A673 (cell line): ENCODE measurements around the gene CYFIP2. TPM values are rescaled to one million over a fixed set of nuclear protein-coding genes. Genes with fewer than 3 reads are reported as not detected.

ENCODE experiments used
- BruUV-seq: library from RNA; stranded (reverse); fragments of 400-500 nt; replicated peaks from 2 replicates; lab custom pipeline; 2021; lab: Mats Ljungman, UMichigan
- CTCF ChIA-PET: fragments of 300-600 bp; sonication (Branson Sonifier 250); formaldehyde crosslinking; loops from one replicate; lab custom pipeline; 2022; ENCODE audit warnings: antibody characterized with exemption; lab: Charles Lee
- POLR2A ChIA-PET: fragments of 300-600 bp; sonication (Branson Sonifier 250); formaldehyde crosslinking; loops from one replicate; lab custom pipeline; 2022; ENCODE audit warnings: antibody characterized with exemption; ENCODE audit not compliant: low non-redundant PET; lab: Charles Lee
- DNase-seq: peaks from one replicate; pipeline ENCODE4 v3.0.0-alpha.2; 2015; ENCODE audit warnings: low spot score
- H3K27ac ChIP-seq: fragments of 200-600 bp; sonication (generic); 2 replicates; pipeline ENCODE4 v1.5.1; 2016; ENCODE audit warnings: mixed run types, low read depth, mild to moderate bottlenecking, mixed read lengths, antibody characterized with exemption, low read length; ENCODE audit not compliant: poor library complexity, severe bottlenecking
- H3K27me3 ChIP-seq: fragments of 200-600 bp; sonication (generic); replicated peaks from 2 replicates; pipeline ENCODE4 v1.6.1; 2017; ENCODE audit warnings: mixed run types, low read depth, mild to moderate bottlenecking, mixed read lengths, antibody characterized with exemption, low read length; ENCODE audit not compliant: insufficient read depth, poor library complexity
- H3K36me3 ChIP-seq: fragments of 200-600 bp; sonication (generic); 2 replicates; pipeline ENCODE4 v1.6.1; 2016; ENCODE audit warnings: mixed run types, mild to moderate bottlenecking, mixed read lengths, antibody characterized with exemption, low read length; ENCODE audit not compliant: insufficient read depth, poor library complexity, severe bottlenecking
- H3K4me1 ChIP-seq: fragments of 200-600 bp; sonication (generic); 2 replicates; pipeline ENCODE4 v1.6.1; 2017; ENCODE audit warnings: mixed run types, mild to moderate bottlenecking, mixed read lengths, antibody characterized with exemption, low read length; ENCODE audit not compliant: insufficient read depth, poor library complexity, severe bottlenecking
- H3K4me3 ChIP-seq: fragments of 200-600 bp; sonication (generic); 2 replicates; pipeline ENCODE4 v1.5.1; 2016; ENCODE audit warnings: low read depth, mixed run types, mild to moderate bottlenecking, mixed read lengths, low read length; ENCODE audit not compliant: poor library complexity, severe bottlenecking
- H3K9me3 ChIP-seq: fragments of 200-600 bp; sonication (generic); 2 replicates; pipeline ENCODE4 v1.6.1; 2016; ENCODE audit warnings: mixed run types, low read depth, mild to moderate bottlenecking, mixed read lengths, antibody characterized with exemption, low read length; ENCODE audit not compliant: poor library complexity, severe bottlenecking
- CTCF ChIP-seq: fragments of 300-800, 200-600 bp; sonication (generic); conservative IDR thresholded peaks from 2 replicates; pipeline ENCODE4 v1.5.1; 2017; ENCODE audit warnings: low read depth, mild to moderate bottlenecking, antibody characterized with exemption, low read length, moderate library complexity, mixed read lengths
- EZH2 ChIP-seq: fragments of 200-600 bp; sonication (generic); IDR thresholded peaks from 2 replicates; pipeline ENCODE4 v1.6.1; 2017; ENCODE audit warnings: borderline replicate concordance, low read depth, mild to moderate bottlenecking, mixed read lengths, antibody characterized with exemption, low read length; ENCODE audit not compliant: poor library complexity, severe bottlenecking
- intact Hi-C: fragments of 100-400 bp; cut with micrococcal nuclease; formaldehyde crosslinking; loops from one replicate; pipeline ENCODE4 v1.10.0; 2022; ENCODE audit not compliant: unreplicated experiment
- total RNA-seq: library from RNA; stranded (reverse); gene quantifications from 2 replicates; pipeline ENCODE4 v1.2.3, GENCODE V29; 2021

CYFIP2 gene
- total RNA-seq, 1 experiment from 2014 or later: 17.2 TPM

- ChIA-PET CTCF (interaction anchor here (0.6 kb wide), 1 partner anchor 42 kb away, joined by 4 read pairs; no protein-coding TSS in a partner anchor), POLR2A (no interaction called here)
- Histone ChIP-seq H3K27me3 (no peaks in the 10 kb centered on the region), H3K36me3 (no peaks in the 10 kb centered on the region), H3K4me3 (no peak overlapping the region), H3K9me3 (no peaks in the 10 kb centered on the region), H3K4me1 (no peaks in the 10 kb centered on the region), H3K27ac (no peak overlapping the region)
- intact Hi-C loops: no loop called here
- no peak for DNase-seq
- BruUV-seq: no TSS peak
- TF ChIP-seq EZH2 (no peak), CTCF (no peak)
These were observed 81.6 kb downstream of the CYFIP2 start for GRCh38 chr5:157347301-157348048.

GRCh38 chr5:157348049-157348400 lies 82.1 kb downstream of the CYFIP2 start:
- POLR2A ChIA-PET: no interaction called here
- Histone ChIP-seq H3K27ac (no peak overlapping the region), H3K9me3 (no peaks in the 10 kb centered on the region), H3K36me3 (no peaks in the 10 kb centered on the region), H3K4me3 (no peak overlapping the region), H3K27me3 (no peaks in the 10 kb centered on the region), H3K4me1 (no peaks in the 10 kb centered on the region)
- CTCF ChIA-PET: no interaction called here
- no peak for DNase-seq
- TF ChIP-seq CTCF (no peak), EZH2 (no peak)
- no TSS peak for BruUV-seq
- intact Hi-C loops: no loop called here

GRCh38 chr5:157350939-157351801 lies 85.2 kb downstream of the CYFIP2 start:
- H3K4me3 ChIP-seq: no peak overlapping the region

More at GRCh38 chr5:157350939-157351801, 85.2 kb downstream of the CYFIP2 start:
- Histone ChIP-seq H3K9me3 (no peaks in the 10 kb centered on the region), H3K36me3 (no peaks in the 10 kb centered on the region), H3K4me1 (no peaks in the 10 kb centered on the region), H3K27ac (no peak overlapping the region), H3K27me3 (no peaks in the 10 kb centered on the region)
- intact Hi-C loops: no loop called here
- BruUV-seq: no TSS peak
- no peak for DNase-seq
- TF ChIP-seq CTCF (no peak), EZH2 (no peak)
- ChIA-PET POLR2A (no interaction called here), CTCF (no interaction called here)
